ENCODE data around the gene RIMS1.

RIMS1 gene

GRCh38 chr6:71886184-71887005, at the start of gene RIMS1:
Gene RIMS1 (plus strand): TSS chr6:71886550. CDS start chr6:71887024, 474 bp downstream.
- DNase-seq = peak; percentile 5

GRCh38 chr6:71851214-71851613, 35.1 kb upstream of the RIMS1 start:
- no peak for DNase-seq

GRCh38 chr6:71852948-71853347, 33.4 kb upstream of the RIMS1 start:
- DNase-seq = no peak

- DNase-seq = no peak
Observed at GRCh38 chr6:71855406-71855805, 30.9 kb upstream of the RIMS1 start.

- no peak for DNase-seq
Observed at GRCh38 chr6:71879016-71879415, 7.3 kb upstream of the RIMS1 start.

GRCh38 chr6:71887006-71887743, 825 bp downstream of the RIMS1 start:
- DNase-seq = no peak

- no peak for DNase-seq
Observed at GRCh38 chr6:71887744-71888230, 1.4 kb downstream of the RIMS1 start.

GRCh38 chr6:71888756-71889340, 2.5 kb downstream of the RIMS1 start:
- DNase-seq = no peak

- no peak for DNase-seq
Observed at GRCh38 chr6:71889366-71889765, 3.0 kb downstream of the RIMS1 start.

- DNase-seq = no peak
Observed at GRCh38 chr6:71892641-71893040, 6.3 kb downstream of the RIMS1 start.

- DNase-seq = no peak
Observed at GRCh38 chr6:71900642-71901041, 14.3 kb downstream of the RIMS1 start.

GRCh38 chr6:71902261-71902660, 15.9 kb downstream of the RIMS1 start:
- DNase-seq = no peak

GRCh38 chr6:71906813-71907212, 20.5 kb downstream of the RIMS1 start:
- DNase-seq = no peak

- no peak for DNase-seq
Observed at GRCh38 chr6:71908162-71908765, 21.9 kb downstream of the RIMS1 start.

GRCh38 chr6:71913444-71914234, 27.3 kb downstream of the RIMS1 start:
- no peak for DNase-seq

GRCh38 chr6:71929047-71929446, 42.7 kb downstream of the RIMS1 start:
- DNase-seq = no peak

- DNase-seq = no peak
Observed at GRCh38 chr6:71933881-71934280, 47.5 kb downstream of the RIMS1 start.

GRCh38 chr6:71965404-71965803, 79.1 kb downstream of the RIMS1 start:
- DNase-seq = no peak

GRCh38 chr6:71967436-71967835, 81.1 kb downstream of the RIMS1 start:
- DNase-seq = no peak

GRCh38 chr6:71977884-71978283, 91.5 kb downstream of the RIMS1 start:
- no peak for DNase-seq

- no peak for DNase-seq
Observed at GRCh38 chr6:71979911-71980310, 93.6 kb downstream of the RIMS1 start.

- no peak for DNase-seq
Observed at GRCh38 chr6:71982389-71982788, 96.0 kb downstream of the RIMS1 start.
